Retinal pigment epithelial cell (primary cell): ENCODE measurements around the gene FA2H.
"Not testable (repeated sequence)": the region's sequence is repeated elsewhere in the genome, so short reads cannot be mapped to it uniquely, and the experiment has no call there.

Source experiments
- DNase-seq: peaks from one replicate; pipeline ENCODE4 v3.0.0-alpha.2; 2010; ENCODE audit warnings: low read depth
- H3K4me3 ChIP-seq: 2 replicates; pipeline ENCODE4 v1.5.1; 2011; ENCODE audit warnings: mild to moderate bottlenecking, low read length, control low read depth, moderate library complexity
- CTCF ChIP-seq: conservative IDR thresholded peaks from 2 replicates; pipeline ENCODE4 v1.5.1; 2011; ENCODE audit warnings: low read depth, low read length, control low read depth, inconsistent platforms

Gene FA2H

GRCh38 chr16:74797414-74797813 lies 22.8 kb upstream of the FA2H start:
- no peak for TF ChIP-seq CTCF
- no peak overlapping the region for H3K4me3 ChIP-seq
- DNase-seq: no peak

- TF ChIP-seq CTCF: no peak
- no peak for DNase-seq
- H3K4me3 ChIP-seq: no peak overlapping the region
Observed at GRCh38 chr16:74795104-74795503, 20.5 kb upstream of the FA2H start.

GRCh38 chr16:74794668-74795067 lies 20.0 kb upstream of the FA2H start:
- H3K4me3 ChIP-seq: no peak overlapping the region
- no peak for TF ChIP-seq CTCF
- DNase-seq: no peak

GRCh38 chr16:74793571-74793970 lies 19.0 kb upstream of the FA2H start:
- no peak for DNase-seq
- no peak overlapping the region for H3K4me3 ChIP-seq
- TF ChIP-seq CTCF: no peak

GRCh38 chr16:74792225-74792624 lies 17.6 kb upstream of the FA2H start:
- no peak overlapping the region for H3K4me3 ChIP-seq
- TF ChIP-seq CTCF: no peak
- no peak for DNase-seq

- not testable (repeated sequence) for H3K4me3 ChIP-seq, DNase-seq
Observed at GRCh38 chr16:74791749-74792148, 17.1 kb upstream of the FA2H start.

GRCh38 chr16:74788108-74788507 lies 13.5 kb upstream of the FA2H start:
- no peak for TF ChIP-seq CTCF
- no peak for DNase-seq
- H3K4me3 ChIP-seq: no peak overlapping the region

GRCh38 chr16:74785031-74785430 lies 10.4 kb upstream of the FA2H start:
- no peak for TF ChIP-seq CTCF
- no peak for DNase-seq
- H3K4me3 ChIP-seq: no peak overlapping the region
